ENCODE measurements around the gene SPI1.
"Not testable (repeated sequence)": the region's sequence is repeated elsewhere in the genome, so short reads cannot be mapped to it uniquely, and the experiment has no call there.

Gene SPI1

GRCh38 chr11:47337229-47337924 is 41.0 kb downstream of the SPI1 start:
- no peak for DNase-seq

GRCh38 chr11:47336595-47336994 is 41.8 kb downstream of the SPI1 start:
- DNase-seq: no peak

GRCh38 chr11:47335733-47336132 is 42.6 kb downstream of the SPI1 start:
- no peak for DNase-seq

GRCh38 chr11:47334699-47335411 is 43.5 kb downstream of the SPI1 start:
- DNase-seq: not testable (repeated sequence)

- DNase-seq: no peak
These were observed 44.4 kb downstream of the SPI1 start for GRCh38 chr11:47333886-47334443.

- no peak for DNase-seq
These were observed 44.9 kb downstream of the SPI1 start for GRCh38 chr11:47333526-47333845.

GRCh38 chr11:47332791-47333525 is 45.4 kb downstream of the SPI1 start:
- no peak for DNase-seq

- DNase-seq: no peak
These were observed 46.0 kb downstream of the SPI1 start for GRCh38 chr11:47332303-47332711.

GRCh38 chr11:47331454-47332302 is 46.7 kb downstream of the SPI1 start:
- DNase-seq: no peak

GRCh38 chr11:47329987-47330931 is 48.1 kb downstream of the SPI1 start:
- DNase-seq: peak; percentile 62

GRCh38 chr11:47329431-47329986 is 48.8 kb downstream of the SPI1 start:
- DNase-seq: no peak

- no peak for DNase-seq
These were observed 49.6 kb downstream of the SPI1 start for GRCh38 chr11:47328449-47329390.

- DNase-seq: no peak
These were observed 50.4 kb downstream of the SPI1 start for GRCh38 chr11:47327949-47328348.

- DNase-seq: no peak
These were observed 51.3 kb downstream of the SPI1 start for GRCh38 chr11:47327025-47327424.

- DNase-seq: no peak
These were observed 52.1 kb downstream of the SPI1 start for GRCh38 chr11:47326198-47326597.

GRCh38 chr11:47325271-47326041 is 52.9 kb downstream of the SPI1 start:
- DNase-seq: no peak

- no peak for DNase-seq
These were observed 53.8 kb downstream of the SPI1 start for GRCh38 chr11:47324520-47324919.

GRCh38 chr11:47318166-47318565 is 60.2 kb downstream of the SPI1 start:
- DNase-seq: no peak
